DOHH2 (cell line): ENCODE measurements around the gene CACNB4.

ENCODE experiments used
- CTCF ChIP-seq: fragments of 200-600 bp; sonication (generic); IDR thresholded peaks from one replicate; pipeline ENCODE4 v1.5.1; 2014; ENCODE audit warnings: antibody characterized with exemption, mild to moderate bottlenecking, low read depth, low read length; ENCODE audit not compliant: poor library complexity, severe bottlenecking
- EZH2phosphoT487 ChIP-seq: fragments of 200-600 bp; sonication (generic); IDR thresholded peaks from 2 replicates; pipeline ENCODE4 v1.6.1; 2017; ENCODE audit warnings: borderline replicate concordance, mild to moderate bottlenecking, antibody characterized with exemption, low read length, moderate library complexity, mixed read lengths

GRCh38 chr2:152084076-152084475 lies 14.8 kb downstream of the CACNB4 start:
- TF ChIP-seq CTCF = no peak
- no peak for TF ChIP-seq EZH2phosphoT487
